ENCODE data around the gene IL17C. TPM values are rescaled to one million over a fixed set of nuclear protein-coding genes. Genes with fewer than 3 reads are reported as not detected.

Gene IL17C
- total and polyA plus RNA-seq, 2 donors (not counting 3 experiments of a cell fraction or from before 2014, with no cell fraction given) = 0.17 TPM; not detected in 1

DNA sequence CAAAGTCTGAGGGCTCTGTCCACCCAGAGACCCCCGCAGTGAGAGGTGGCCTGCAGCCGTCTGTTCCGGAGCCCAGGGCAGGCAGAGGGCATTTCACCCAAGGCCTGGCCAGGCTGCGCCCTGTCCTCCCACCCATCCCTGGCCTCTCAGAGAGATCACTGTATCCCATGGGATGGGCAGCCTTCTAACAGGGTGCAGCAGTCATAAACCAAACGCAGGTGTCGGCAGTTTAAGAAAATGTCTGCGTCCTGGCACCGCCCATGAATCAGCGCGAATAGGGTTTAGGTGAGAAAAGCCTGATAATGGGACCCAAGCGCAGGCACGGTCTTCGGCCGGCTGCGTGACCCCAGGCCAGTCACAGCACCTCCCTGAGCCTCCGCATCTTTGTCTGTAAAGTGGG is 7.1 kb downstream of the IL17C start:
- Histone ChIP-seq H3K9me3 (replicated peaks; ENCODE audit: control insufficient read depth, insufficient read depth, low read length) (no peaks in the 10 kb centered on the region), H3K4me1 (ENCODE audit: control insufficient read depth, extremely low read depth, insufficient read depth, low read length) (peaks cover 4% of the 10 kb centered on the region), H2AFZ (ENCODE audit: low read depth, low read length) (no peak overlapping the region), H3K36me3 (ENCODE audit: control insufficient read depth in 2 of 2, extremely low read depth in 1 of 2, insufficient read depth in 2 of 2, low read length in 2 of 2) (no peaks in the 10 kb centered on the region), H3K4me2 (ENCODE audit: insufficient read depth, low read length) (no peak overlapping the region), H3K27ac (ENCODE audit: insufficient read depth, low read depth, low read length) (no peak overlapping the region), H3K9ac (replicated peaks; ENCODE audit: extremely low read depth, insufficient read depth, low read length) (no peak overlapping the region), H3K4me3 (replicated peaks in 1 of 3; ENCODE audit: insufficient read depth in 1 of 3, low read depth in 1 of 3, low read length in 3 of 3) (no peak overlapping the region), H4K20me1 (replicated peaks; ENCODE audit: control insufficient read depth, extremely low read depth, insufficient read depth, low read length) (no peaks in the 10 kb centered on the region), H3K27me3 (ENCODE audit: control insufficient read depth in 2 of 2, insufficient read depth in 2 of 2, low read length in 2 of 2) (peaks cover 0 to under 1% of the 10 kb centered on the region in 2 experiments), H3K9me1 (replicated peaks; ENCODE audit: control insufficient read depth, extremely low read depth, insufficient read depth, low read length) (no peaks in the 10 kb centered on the region), H3K79me2 (ENCODE audit: control insufficient read depth, insufficient read depth, low read length) (no peaks in the 10 kb centered on the region)
- no peak for FAIRE-seq
- ChIA-PET POLR2A (no interaction called here), CTCF (no interaction called here)
- intact Hi-C loops (cut with micrococcal nuclease) = no loop called here
- no TSS peak for BruUV-seq (replicated peaks)
- dilution Hi-C loops (cut with MboI; ENCODE audit: extremely low pct_ligation_motif_present, low sequenced_read_pairs) = no loop called here
- TF ChIP-seq MYC (IDR thresholded peaks at IDR 0.05; ENCODE audit: low read depth, low read length) = no peak
- TF ChIP-seq JUN (IDR thresholded peaks at IDR 0.05; ENCODE audit: borderline replicate concordance, insufficient read depth, insufficient read length, low read depth) = no peak
- no peak for TF ChIP-seq GATA2 (IDR thresholded peaks at IDR 0.05; ENCODE audit: insufficient read depth, insufficient read length, low read depth, low read length)
- TF ChIP-seq EZH2 (IDR thresholded peaks at IDR 0.05; ENCODE audit: borderline replicate concordance, low read depth, low read length, severe bottlenecking) = no peak
- TF ChIP-seq, protein P1, sequence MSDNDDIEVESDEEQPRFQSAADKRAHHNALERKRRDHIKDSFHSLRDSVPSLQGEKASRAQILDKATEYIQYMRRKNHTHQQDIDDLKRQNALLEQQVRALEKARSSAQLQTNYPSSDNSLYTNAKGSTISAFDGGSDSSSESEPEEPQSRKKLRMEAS (IDR thresholded peaks at IDR 0.05; ENCODE audit: insufficient read depth, insufficient read length) = no peak
- no peak for TF ChIP-seq POLR2A (IDR thresholded peaks at IDR 0.05; ENCODE audit: low read depth, low read length)
- no peak for TF ChIP-seq POLR2AphosphoS5 (IDR thresholded peaks at IDR 0.05; ENCODE audit: insufficient read depth, low read depth, low read length)
- no peak for TF ChIP-seq FOS (IDR thresholded peaks at IDR 0.05; ENCODE audit: borderline replicate concordance, insufficient read depth, low read length)
- DNase-seq (ENCODE audit: low read depth, low spot score) = no peak

DNA sequence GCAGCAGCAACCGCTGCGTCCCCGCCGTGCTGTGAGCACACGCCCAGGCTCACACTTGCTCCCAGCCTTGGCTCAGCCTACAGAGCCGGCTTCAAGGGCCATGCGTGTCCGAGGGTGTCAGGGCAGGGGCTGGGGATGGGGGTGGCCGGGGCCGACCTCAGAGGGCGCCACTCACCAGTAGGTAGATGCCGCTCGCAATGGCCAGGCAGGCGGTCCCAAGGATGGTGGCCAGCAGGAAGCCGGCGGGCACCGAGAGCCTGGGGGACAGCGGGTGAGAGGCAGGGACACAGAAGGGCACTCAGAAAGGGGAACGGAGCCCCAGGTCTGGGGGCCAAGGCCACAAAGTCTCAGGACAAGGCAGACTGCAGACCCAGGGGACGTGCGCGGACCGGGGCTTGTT is 7.6 kb downstream of the IL17C start:
- Histone ChIP-seq H2AFZ (ENCODE audit: low read depth, low read length) (no peak overlapping the region), H3K36me3 (ENCODE audit: control insufficient read depth in 2 of 2, extremely low read depth in 1 of 2, insufficient read depth in 2 of 2, low read length in 2 of 2) (no peaks in the 10 kb centered on the region), H3K27ac (ENCODE audit: insufficient read depth, low read depth, low read length) (no peak overlapping the region), H3K79me2 (ENCODE audit: control insufficient read depth, insufficient read depth, low read length) (no peaks in the 10 kb centered on the region), H3K4me3 (replicated peaks in 1 of 3; ENCODE audit: insufficient read depth in 1 of 3, low read depth in 1 of 3, low read length in 3 of 3) (no peak overlapping the region), H3K9me1 (replicated peaks; ENCODE audit: control insufficient read depth, extremely low read depth, insufficient read depth, low read length) (no peaks in the 10 kb centered on the region), H3K4me2 (ENCODE audit: insufficient read depth, low read length) (no peak overlapping the region), H3K9me3 (replicated peaks; ENCODE audit: control insufficient read depth, insufficient read depth, low read length) (no peaks in the 10 kb centered on the region), H3K9ac (replicated peaks; ENCODE audit: extremely low read depth, insufficient read depth, low read length) (no peak overlapping the region), H3K4me1 (ENCODE audit: control insufficient read depth, extremely low read depth, insufficient read depth, low read length) (peaks cover 4% of the 10 kb centered on the region), H4K20me1 (replicated peaks; ENCODE audit: control insufficient read depth, extremely low read depth, insufficient read depth, low read length) (no peaks in the 10 kb centered on the region), H3K27me3 (ENCODE audit: control insufficient read depth in 2 of 2, insufficient read depth in 2 of 2, low read length in 2 of 2) (no peaks in the 10 kb centered on the region)
- intact Hi-C loops (cut with micrococcal nuclease) = no loop called here
- no peak for DNase-seq (ENCODE audit: low read depth, low spot score)
- FAIRE-seq = no peak
- TF ChIP-seq POLR2AphosphoS5 (IDR thresholded peaks at IDR 0.05; ENCODE audit: insufficient read depth, low read depth, low read length) (no peak), MYC (IDR thresholded peaks at IDR 0.05; ENCODE audit: low read depth, low read length) (no peak), GATA2 (IDR thresholded peaks at IDR 0.05; ENCODE audit: insufficient read depth, insufficient read length, low read depth, low read length) (no peak), EZH2 (IDR thresholded peaks at IDR 0.05; ENCODE audit: borderline replicate concordance, low read depth, low read length, severe bottlenecking) (no peak), POLR2A (IDR thresholded peaks at IDR 0.05; ENCODE audit: low read depth, low read length) (no peak), JUN (IDR thresholded peaks at IDR 0.05; ENCODE audit: borderline replicate concordance, insufficient read depth, insufficient read length, low read depth) (no peak), FOS (IDR thresholded peaks at IDR 0.05; ENCODE audit: borderline replicate concordance, insufficient read depth, low read length) (no peak)
- TF ChIP-seq, protein P1 (IDR thresholded peaks at IDR 0.05; ENCODE audit: insufficient read depth, insufficient read length) = no peak
- TF ChIP-seq, protein P2, sequence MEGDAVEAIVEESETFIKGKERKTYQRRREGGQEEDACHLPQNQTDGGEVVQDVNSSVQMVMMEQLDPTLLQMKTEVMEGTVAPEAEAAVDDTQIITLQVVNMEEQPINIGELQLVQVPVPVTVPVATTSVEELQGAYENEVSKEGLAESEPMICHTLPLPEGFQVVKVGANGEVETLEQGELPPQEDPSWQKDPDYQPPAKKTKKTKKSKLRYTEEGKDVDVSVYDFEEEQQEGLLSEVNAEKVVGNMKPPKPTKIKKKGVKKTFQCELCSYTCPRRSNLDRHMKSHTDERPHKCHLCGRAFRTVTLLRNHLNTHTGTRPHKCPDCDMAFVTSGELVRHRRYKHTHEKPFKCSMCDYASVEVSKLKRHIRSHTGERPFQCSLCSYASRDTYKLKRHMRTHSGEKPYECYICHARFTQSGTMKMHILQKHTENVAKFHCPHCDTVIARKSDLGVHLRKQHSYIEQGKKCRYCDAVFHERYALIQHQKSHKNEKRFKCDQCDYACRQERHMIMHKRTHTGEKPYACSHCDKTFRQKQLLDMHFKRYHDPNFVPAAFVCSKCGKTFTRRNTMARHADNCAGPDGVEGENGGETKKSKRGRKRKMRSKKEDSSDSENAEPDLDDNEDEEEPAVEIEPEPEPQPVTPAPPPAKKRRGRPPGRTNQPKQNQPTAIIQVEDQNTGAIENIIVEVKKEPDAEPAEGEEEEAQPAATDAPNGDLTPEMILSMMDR (IDR thresholded peaks at IDR 0.05; ENCODE audit: extremely low read depth in 1 of 2, insufficient read depth in 1 of 2, low read depth in 1 of 2, low read length in 2 of 2) = no peak
- POLR2A ChIA-PET = no interaction called here
- CTCF ChIA-PET = no interaction called here
- dilution Hi-C loops (cut with MboI; ENCODE audit: extremely low pct_ligation_motif_present, low sequenced_read_pairs) = no loop called here
- no TSS peak for BruUV-seq (replicated peaks)

Measured in endothelial cell of umbilical vein (primary cell).